Measurements from ENCODE around the gene TLE2. TPM values are rescaled to one million over a fixed set of nuclear protein-coding genes. Genes with fewer than 3 reads are reported as not detected.

Gene TLE2
- 0.08 TPM in 1 of 2 replicates, not detected in the other for total RNA-seq
- polyA plus RNA-seq (2012): 2.8 TPM

- no peak for DNase-seq (ENCODE audit: low read depth)
Measured at GRCh38 chr19:3029065-3029923, at the start of gene TLE2. TLE2 (minus strand) TSS chr19:3029280; CDS start chr19:3028904, 376 bp downstream.

DNA sequence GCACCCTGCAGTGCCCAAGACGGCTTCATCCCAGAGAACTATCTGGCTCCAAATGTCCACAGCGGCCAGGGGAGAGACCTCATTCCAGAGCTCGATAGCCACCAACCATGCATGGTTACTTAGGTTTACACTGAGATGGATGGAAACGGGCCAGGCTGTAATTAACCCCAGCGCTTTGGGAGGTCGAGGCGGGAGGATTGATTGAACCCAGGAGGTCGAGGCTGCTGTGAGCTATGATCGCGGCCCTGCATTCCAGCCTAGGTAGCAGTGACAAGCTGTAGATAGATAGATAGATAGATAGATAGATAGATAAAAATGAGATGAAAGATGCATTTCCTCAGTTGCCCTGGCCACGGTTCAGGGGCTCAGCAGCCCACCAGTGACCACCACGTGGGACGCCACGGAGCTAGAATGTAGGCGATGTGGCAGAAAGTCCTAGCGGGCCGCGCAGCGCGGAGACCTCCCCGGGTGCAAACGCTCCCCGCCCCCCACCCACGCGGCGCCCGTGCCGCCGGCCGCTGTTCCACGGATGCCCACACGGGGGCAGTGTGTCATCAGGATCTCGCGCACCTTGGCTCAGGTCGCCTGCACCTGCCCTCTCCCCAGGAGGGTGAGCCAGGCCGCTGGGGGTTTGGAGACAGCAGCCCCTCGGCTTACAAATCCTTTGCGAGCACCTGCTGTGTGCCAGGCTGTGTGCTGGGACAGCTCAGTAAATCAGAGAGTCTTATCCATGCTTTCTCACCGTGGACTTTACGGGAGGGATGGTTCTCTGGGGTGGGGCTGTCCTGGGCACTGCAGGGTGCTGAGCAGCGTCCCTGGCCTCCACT is 46.7 kb upstream of the TLE2 start:
- no peak for DNase-seq (ENCODE audit: low read depth)

GRCh38 chr19:3073931-3074595 is 45.0 kb upstream of the TLE2 start:
- no peak for DNase-seq (ENCODE audit: low read depth)

- peak; percentile 82 for DNase-seq (ENCODE audit: low read depth)
Measured at GRCh38 chr19:3073159-3073563, 44.1 kb upstream of the TLE2 start.

- peak; percentile 71 for DNase-seq (ENCODE audit: low read depth)
Measured at GRCh38 chr19:3071768-3072167, 42.7 kb upstream of the TLE2 start.

GRCh38 chr19:3068071-3068470 is 39.0 kb upstream of the TLE2 start:
- no peak for DNase-seq (ENCODE audit: low read depth)

DNA sequence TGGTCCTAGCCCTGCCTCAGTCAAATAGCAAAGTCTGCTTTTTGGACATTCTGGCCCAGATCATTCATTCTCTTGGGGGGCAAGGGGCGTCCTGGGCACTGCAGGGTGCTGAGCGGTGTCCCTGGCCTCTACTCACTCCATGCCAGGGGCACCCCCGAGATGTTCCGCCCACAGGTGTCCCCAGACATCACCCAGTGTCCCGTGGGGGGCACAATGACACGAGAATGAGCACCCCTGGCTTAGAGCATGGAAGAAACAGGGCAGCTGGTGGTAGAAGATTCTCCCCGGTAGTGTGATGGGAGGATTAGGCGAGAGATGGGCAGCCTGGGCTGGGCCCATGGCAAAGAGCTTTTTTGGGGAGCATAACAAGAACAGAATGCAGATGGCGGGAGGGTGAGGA is 38.5 kb upstream of the TLE2 start:
- DNase-seq (ENCODE audit: low read depth): no peak

DNA sequence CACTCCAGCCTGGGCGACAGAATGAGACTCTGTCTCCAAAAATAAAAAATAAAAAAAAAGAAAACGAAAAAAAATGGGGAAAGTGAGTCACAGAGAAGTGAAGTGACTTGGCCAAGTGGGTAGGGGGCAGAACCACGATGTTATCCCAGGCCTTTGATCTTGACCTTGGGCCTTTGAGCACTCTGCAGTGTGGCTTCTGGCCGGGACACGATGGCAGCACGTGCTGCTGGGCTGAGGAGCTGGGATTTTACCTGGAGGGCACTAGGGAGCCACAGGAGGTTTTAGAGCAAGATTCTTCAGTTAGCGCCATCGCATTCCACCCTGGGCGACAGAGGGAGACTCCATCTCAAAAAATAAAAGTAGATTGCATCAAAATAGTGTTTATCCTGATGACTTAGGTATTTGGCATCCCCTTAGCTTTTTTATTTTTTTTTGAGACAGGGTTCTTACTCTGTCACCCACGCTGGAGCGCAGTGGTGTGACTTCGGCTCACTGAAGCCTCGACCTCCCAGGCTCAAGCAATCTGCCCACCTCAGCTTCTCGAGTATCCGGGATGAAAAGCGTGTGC is 37.5 kb upstream of the TLE2 start:
- no peak for DNase-seq (ENCODE audit: low read depth)

DNA sequence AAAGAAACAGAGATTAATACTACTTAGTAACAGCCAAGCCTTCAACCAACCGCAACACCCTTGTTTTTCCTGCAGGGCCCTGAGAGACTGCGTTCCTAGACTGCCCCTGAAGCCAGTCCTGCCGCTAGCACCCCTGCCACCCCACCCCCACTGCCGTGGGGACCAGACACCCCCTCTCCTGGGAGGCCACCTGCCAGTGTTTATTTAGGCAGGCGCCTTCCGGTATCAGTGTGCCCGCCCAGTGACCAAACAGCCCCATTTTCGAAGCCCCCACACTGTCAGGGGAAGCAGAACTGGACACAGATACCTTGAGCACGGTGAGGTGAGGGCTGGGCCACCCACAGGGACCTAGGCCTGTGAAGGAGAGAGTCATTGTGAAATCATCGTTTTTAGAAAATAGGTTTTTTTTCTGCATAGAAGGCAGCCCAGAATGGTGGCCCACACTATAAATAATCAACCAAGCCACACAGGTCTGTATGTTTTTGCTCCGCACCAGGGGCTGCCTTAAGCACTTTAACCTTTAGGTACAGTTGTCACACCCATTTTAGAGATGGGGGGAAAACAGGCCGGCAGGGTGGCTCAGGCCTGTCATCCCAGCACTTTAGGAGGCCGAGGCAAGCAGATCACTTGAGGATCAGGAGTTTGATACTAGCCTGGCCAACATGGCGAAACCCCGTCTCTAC is 36.7 kb upstream of the TLE2 start:
- DNase-seq (ENCODE audit: low read depth): no peak

- no peak for DNase-seq (ENCODE audit: low read depth)
Measured at GRCh38 chr19:3064011-3064330, 34.9 kb upstream of the TLE2 start.

GRCh38 chr19:3062165-3063105 is 33.4 kb upstream of the TLE2 start, which contains the start of gene TLE5:
TLE5 (minus strand) TSS chr19:3062495; CDS start chr19:3062200, 295 bp downstream.
- peak; percentile 67 for DNase-seq (ENCODE audit: low read depth)

DNA sequence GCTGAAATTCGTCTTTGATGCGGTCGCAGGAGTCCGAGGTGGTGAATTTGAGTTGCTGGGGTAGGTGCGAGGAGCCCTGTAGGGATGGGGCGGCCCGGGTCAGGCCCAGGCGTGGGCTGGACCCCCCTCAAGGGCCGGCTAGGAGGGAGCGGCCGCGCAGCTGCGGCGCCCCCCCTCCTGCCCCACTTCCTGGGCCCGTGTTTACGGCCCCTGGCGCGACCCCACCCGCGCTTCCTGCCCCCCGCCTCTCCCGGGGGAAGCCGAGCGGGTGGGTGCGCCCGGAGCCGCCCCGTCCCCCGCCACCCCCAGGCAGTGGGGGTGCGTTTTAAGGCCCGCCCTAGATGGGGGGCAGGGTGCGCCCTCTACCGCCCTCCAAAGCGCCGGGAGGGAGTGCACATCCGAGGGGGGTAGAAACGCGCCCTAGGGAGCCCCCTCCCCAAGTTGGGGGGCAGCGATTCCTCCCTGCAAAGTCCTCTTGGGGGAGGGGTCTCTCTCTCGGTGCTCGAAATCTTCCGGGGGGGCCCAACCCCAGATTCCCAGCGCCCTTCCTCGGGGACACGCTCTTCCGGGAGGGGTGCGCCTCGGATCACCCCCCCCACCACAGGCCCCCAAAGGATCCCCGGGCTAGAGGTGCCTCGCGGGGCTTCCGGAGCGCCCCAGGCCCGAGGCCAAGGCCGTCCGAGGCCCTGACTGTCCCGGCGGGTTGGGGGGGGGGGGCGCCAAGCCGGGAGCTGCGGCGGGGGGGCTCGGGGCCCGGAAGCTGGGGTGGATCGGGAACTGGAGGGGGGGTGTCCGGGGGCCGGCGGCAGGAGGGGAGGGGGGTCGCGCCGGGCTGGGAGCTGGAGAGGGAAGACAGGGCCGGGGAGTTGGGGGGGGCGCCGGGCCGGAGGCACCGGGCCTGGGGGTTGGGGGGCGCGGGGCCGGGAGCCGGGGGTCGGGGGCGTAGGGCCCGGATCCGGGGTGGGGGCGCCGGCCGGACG is 32.4 kb upstream of the TLE2 start:
- DNase-seq (ENCODE audit: low read depth): peak; percentile 41

DNA sequence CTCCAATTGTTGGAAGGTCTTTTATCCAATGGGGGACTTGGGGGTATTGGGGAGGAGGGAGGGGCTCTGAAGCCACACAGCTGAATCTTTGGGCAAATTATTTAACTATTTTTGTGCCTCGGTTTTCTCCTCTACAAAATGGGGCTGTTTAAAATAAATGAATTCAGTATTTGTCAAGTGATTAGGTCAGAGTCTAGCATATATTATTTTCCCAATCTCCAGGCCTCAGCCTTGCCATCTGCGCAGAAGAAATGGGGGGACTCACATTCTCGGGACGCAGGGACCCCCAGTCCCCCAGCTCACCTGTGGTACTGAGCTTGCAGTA is 31.7 kb upstream of the TLE2 start:
- DNase-seq (ENCODE audit: low read depth): no peak

DNA sequence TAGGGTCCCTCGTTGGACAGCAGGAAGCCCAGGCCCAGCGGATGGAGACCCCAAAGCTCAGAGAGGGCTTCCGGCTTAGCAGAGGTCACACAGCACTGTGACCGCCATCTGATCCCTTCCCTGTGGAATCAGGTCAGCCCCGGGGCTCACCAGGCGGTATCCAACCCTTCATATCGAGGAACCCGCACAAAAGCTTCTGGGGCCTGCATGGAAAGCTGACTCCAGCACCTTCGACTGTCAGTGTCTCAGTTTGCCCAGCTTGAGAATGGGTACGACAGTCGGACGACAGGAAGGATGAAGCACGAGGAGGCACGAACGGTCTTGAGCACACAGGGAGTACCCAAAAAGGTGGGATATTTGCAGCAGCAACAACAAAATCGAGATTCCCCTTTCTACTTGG is 30.6 kb upstream of the TLE2 start:
- DNase-seq (ENCODE audit: low read depth): no peak

DNA sequence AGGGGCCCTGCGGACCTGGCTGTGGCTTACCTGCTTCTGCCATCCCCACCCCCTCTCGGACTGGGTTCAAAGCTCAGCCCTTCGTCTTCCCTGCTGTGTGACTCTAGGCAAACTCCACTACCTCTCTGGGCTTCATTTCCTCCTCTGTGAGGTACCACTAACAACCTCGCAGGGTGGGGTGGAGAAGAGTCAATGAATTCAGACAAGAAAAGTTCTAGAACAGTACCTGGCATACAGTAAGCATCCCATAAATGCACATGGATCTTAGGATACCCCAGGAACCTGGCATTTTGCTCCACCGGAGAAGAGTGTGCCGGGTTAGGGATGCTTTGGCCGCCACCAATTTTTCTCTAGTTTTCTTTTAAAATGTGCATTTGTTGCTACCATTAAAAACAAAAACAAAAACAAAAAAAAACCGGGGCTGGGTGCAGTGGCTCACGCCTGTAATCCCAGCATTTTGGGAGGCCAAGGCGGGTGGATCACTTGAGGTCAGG is 29.8 kb upstream of the TLE2 start:
- no peak for DNase-seq (ENCODE audit: low read depth)

DNA sequence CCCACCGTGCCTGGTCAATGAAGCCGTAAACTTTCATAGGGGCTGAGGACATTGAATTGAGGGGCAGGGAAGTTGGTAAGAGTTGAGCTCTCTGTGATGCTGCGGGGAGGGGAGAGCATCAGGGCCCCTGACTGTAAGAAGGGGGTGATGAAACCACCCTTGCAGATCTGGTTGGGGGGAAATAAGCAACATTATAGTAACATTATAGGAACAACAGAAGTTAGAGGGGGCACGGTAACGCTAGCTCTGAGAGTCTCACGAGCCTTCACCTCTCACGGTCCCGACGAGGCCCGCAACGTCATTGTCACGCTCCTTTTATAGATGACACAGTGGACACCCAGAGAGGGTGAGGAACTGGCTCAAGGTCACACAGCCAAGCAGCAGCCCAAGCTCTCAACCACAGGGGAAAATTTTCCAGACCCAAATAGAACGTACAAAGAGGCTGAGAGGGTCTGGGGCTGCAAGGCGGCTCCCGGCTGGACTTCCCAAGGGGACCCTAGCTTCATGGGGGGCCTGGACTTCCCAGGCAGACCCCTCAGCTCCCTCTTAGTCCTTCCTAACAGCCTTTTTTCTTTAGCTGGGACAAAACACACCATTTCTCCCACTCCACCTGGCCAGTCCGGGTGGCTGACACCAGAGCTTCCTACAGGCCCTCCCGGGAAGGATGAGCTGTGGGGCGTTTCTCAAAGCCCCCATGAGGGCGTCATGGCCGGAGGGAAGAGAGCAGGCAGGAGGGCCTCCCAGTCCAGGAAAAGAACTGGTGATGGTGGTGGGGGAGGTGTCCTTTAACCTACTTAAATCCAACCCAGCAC is 29.1 kb upstream of the TLE2 start:
- DNase-seq (ENCODE audit: low read depth): no peak

- peak; percentile 85 for DNase-seq (ENCODE audit: low read depth)
Measured at GRCh38 chr19:3057275-3057714, 28.2 kb upstream of the TLE2 start.

Measured in myocyte (in vitro differentiated cells).